C4-2B (cell line): ENCODE results near the gene GLYR1.

Experiments used
- CTCF ChIP-seq: fragments of 450-650 bp; conservative IDR thresholded peaks from 2 replicates; pipeline ENCODE4 v1.5.1; 2017; ENCODE audit warnings: mild to moderate bottlenecking
- ZFX ChIP-seq: fragments of 450-650 bp; IDR thresholded peaks from 2 replicates; pipeline ENCODE4 v1.6.1; 2017

GRCh38 chr16:4787627-4788482 lies 59.2 kb downstream of the GLYR1 start, which contains the start of gene SEPTIN12:
- TF ChIP-seq CTCF (no peak), ZFX (no peak)
